K562 (cell line): ENCODE measurements around the gene SHANK1. TPM values are rescaled to one million over a fixed set of nuclear protein-coding genes. Genes with fewer than 3 reads are reported as not detected.

Source experiments
- C11orf30 ChIP-seq: fragments of 450-650 bp; IDR thresholded peaks from 2 replicates; pipeline ENCODE4 v1.6.1; 2016; ENCODE audit warnings: low read depth, mild to moderate bottlenecking
- CHD7 ChIP-seq: fragments of 200-600 bp; sonication (generic); IDR thresholded peaks from one replicate; pipeline ENCODE4 v1.6.1; 2012; ENCODE audit warnings: mild to moderate bottlenecking, low read depth, low read length, inconsistent platforms
- CREB5 ChIP-seq: fragments of 250-450 bp; sonication (Bioruptor Pico); IDR thresholded peaks from 2 replicates; pipeline ENCODE4 v1.5.0; 2020; ENCODE audit warnings: mild to moderate bottlenecking
- CTCFL ChIP-seq: IDR thresholded peaks from 2 replicates; pipeline ENCODE4 v1.6.1; 2011; ENCODE audit warnings: borderline replicate concordance, low read depth, mild to moderate bottlenecking, moderate library complexity, low read length; ENCODE audit not compliant: insufficient read depth, poor library complexity, severe bottlenecking
- E2F1 ChIP-seq: sonication (generic); formaldehyde crosslinking; IDR thresholded peaks from 2 replicates; pipeline ENCODE4 v1.8.1; 2023; ENCODE audit warnings: mild to moderate bottlenecking, missing genetic modification reagents, moderate library complexity
- HDGF ChIP-seq: fragments of 450-650 bp; IDR thresholded peaks from 2 replicates; pipeline ENCODE4 v1.6.1; 2016
- NFATC3 ChIP-seq: fragments of 450-650 bp; IDR thresholded peaks from 2 replicates; pipeline ENCODE4 v1.6.1; 2017; ENCODE audit warnings: mild to moderate bottlenecking
- RBM17 ChIP-seq: fragments of 200-400 bp; formaldehyde crosslinking; IDR thresholded peaks from 2 replicates; pipeline ENCODE4 v1.6.1; 2017; ENCODE audit warnings: low read depth, mild to moderate bottlenecking, low read length, borderline replicate concordance
- ZKSCAN8 ChIP-seq: fragments of 200-800 bp; sonication (Bioruptor generic); IDR thresholded peaks from 2 replicates; pipeline ENCODE4 v1.6.1; 2016; ENCODE audit warnings: missing genetic modification characterization, missing compliant biosample characterization
- ZNF75A ChIP-seq: fragments of 450-650 bp; formaldehyde crosslinking; IDR thresholded peaks from 2 replicates; pipeline ENCODE4 v1.4.0; 2020; ENCODE audit warnings: mild to moderate bottlenecking
- polyA plus RNA-seq, 8 experiments: library from polyadenylated mRNA; depleted of rRNA in 4 of 8; stranded (reverse) in 5 of 8; unstranded in 3 of 8; fragments of >200 nt; fragmentation: Nextera tagmentation in 2 of 8; fragmentation: Illumina TruSeq in 1 of 8; extraction: Ambion mirVana in 2 of 8; extraction: Trizol in 1 of 8; gene quantifications; 2 replicates each; pipeline versions ENCODE4 v1.2.1 to v1.2.3, GENCODE V29; 2011 to 2014; ENCODE audit warnings: inconsistent platforms in 1 of 8, missing spikeins in 1 of 8
- total RNA-seq, 7 experiments: library from RNA; depleted of rRNA in 6 of 7; stranded (reverse); fragments of >200 nt in 6 of 7; fragmentation: Illumina TruSeq in 2 of 7; extraction: Trizol in 2 of 7; gene quantifications; 2 replicates each; pipeline versions ENCODE4 v1.2.1 to v1.2.3, GENCODE V29; 2011 to 2021; ENCODE audit warnings: low replicate concordance in 1 of 7

The SHANK1 gene
- total and polyA plus RNA-seq, 9 of the 15 experiments (the other 6 are each of a cell fraction or from before 2014, with no cell fraction given), result 0.33 to 1.3 (median 0.55) TPM; not detected in 2

- TF ChIP-seq CREB5 (CRISPR knock-in tag) (no peak), ZNF75A (CRISPR knock-in tag) (no peak), HDGF (no peak), RBM17 (no peak), CHD7 (no peak), E2F1 (CRISPR knock-in tag) (no peak), ZKSCAN8 (CRISPR knock-in tag) (no peak; the same call in 1 of the 2 replicates), C11orf30 (no peak), NFATC3 (peak; percentile 26; the same call in 1 of the 2 replicates), CTCFL (no peak)
Observed at GRCh38 chr19:50741179-50741933, 21.8 kb upstream of the SHANK1 start (continued).
